GM10266 (cell line): ENCODE measurements around the gene RAB13.

Experiments
- DNase-seq: peaks from one replicate; pipeline ENCODE4 v3.0.0; 2012; ENCODE audit errors: extremely low spot score
- TF ChIP-seq, protein P1 (sequence below): IDR thresholded peaks from 2 replicates; pipeline ENCODE4 v1.5.1; 2012; ENCODE audit warnings: mild to moderate bottlenecking, low read depth; ENCODE audit not compliant: control insufficient read depth, insufficient read depth; ENCODE audit errors: missing control alignments

The RAB13 gene

GRCh38 chr1:153937331-153937730, 48.8 kb downstream of the RAB13 start:
- no peak for DNase-seq
- TF ChIP-seq, protein P1, sequence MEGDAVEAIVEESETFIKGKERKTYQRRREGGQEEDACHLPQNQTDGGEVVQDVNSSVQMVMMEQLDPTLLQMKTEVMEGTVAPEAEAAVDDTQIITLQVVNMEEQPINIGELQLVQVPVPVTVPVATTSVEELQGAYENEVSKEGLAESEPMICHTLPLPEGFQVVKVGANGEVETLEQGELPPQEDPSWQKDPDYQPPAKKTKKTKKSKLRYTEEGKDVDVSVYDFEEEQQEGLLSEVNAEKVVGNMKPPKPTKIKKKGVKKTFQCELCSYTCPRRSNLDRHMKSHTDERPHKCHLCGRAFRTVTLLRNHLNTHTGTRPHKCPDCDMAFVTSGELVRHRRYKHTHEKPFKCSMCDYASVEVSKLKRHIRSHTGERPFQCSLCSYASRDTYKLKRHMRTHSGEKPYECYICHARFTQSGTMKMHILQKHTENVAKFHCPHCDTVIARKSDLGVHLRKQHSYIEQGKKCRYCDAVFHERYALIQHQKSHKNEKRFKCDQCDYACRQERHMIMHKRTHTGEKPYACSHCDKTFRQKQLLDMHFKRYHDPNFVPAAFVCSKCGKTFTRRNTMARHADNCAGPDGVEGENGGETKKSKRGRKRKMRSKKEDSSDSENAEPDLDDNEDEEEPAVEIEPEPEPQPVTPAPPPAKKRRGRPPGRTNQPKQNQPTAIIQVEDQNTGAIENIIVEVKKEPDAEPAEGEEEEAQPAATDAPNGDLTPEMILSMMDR, result no peak

DNA sequence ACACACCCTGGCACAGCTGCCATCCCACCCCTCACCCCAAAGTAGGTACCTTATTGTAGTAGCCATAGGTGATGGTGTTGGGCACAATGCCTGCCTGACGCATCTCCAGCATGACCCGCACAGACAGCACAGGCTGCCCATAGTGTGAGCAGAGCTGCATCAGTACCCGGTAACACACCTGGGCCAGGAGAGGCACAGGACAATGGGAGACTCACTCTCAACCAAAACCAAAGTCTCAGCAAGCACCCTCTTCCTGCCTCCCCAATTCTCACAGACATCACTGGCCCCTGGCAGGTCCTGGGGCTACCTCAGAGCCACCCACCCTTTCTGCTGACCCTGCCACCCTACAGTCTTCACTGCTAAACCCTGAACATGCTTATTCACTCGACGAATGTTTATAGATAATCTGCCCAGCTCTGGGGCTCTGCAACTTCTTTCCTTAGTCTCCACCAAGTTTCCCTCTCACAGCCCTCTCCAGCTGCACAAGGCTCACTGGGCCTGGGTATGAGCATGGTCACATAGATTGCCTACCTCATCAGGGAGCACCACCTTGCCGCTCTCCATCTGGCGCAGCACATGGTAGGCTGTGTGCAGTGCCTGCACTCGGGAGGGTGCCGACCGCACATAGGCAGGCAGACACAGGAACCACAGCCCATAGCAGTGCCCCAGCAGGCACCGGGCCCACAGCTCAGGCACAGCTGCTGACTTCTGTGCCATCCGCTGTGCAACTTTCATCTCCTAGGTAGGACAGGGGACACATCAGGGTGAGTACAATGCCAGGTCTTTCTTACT, 49.9 kb downstream of the RAB13 start:
- DNase-seq, result no peak
- TF ChIP-seq, protein P1, result no peak

GRCh38 chr1:153934746-153935145, 51.4 kb downstream of the RAB13 start:
- TF ChIP-seq, protein P1, result no peak
- DNase-seq, result no peak

DNA sequence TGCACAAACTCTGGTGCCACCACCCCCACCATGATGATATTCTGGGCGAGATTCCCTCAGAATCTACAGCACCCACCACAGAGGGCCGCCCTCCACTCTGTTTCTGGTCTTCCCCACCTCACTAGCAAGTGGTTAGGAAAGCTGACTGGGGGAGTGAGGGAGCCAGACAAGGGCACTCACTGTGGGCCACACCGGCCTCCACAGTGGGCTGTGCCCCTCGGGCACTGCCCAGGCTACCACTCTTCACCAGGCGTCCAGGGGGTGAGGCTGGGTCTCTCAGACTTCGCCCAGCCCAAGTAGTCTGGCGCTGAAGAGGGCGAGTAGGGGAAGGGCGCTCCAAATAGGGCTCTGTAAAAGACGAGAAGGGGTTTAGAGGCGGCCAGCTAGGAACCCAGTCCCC, 52.2 kb downstream of the RAB13 start:
- TF ChIP-seq, protein P1, result no peak
- DNase-seq, result no peak

DNA sequence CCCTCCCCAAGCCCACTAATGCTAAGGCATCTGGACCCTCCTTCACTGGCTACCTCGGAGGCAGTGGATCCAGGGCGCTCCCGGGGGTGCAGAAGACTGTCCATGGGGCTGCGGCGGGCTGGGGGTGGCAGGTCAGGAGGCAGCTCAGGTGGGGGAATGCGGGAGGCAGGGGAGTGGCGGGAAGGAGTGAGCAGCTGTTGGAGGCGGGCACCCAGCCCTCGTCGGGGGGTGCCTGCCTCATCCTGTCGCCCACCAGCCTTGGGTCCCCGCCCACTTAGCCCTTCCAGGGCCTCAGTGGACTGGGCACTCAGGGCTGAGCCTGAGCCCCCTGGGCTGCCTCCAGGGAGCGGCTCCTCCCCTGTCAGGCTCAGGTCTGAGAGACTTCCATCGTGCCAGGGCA, 52.7 kb downstream of the RAB13 start:
- no peak for DNase-seq
- TF ChIP-seq, protein P1, result no peak

- no peak for DNase-seq
- TF ChIP-seq, protein P1, result no peak
Observed at GRCh38 chr1:153932156-153933131, 53.7 kb downstream of the RAB13 start.
